ENCODE data around the gene NPC1.
"Not testable (repeated sequence)": the region's sequence is repeated elsewhere in the genome, so short reads cannot be mapped to it uniquely, and the experiment has no call there.

The NPC1 gene

GRCh38 chr18:23608211-23608610, 21.9 kb upstream of the NPC1 start:
- DNase-seq: no peak

DNA sequence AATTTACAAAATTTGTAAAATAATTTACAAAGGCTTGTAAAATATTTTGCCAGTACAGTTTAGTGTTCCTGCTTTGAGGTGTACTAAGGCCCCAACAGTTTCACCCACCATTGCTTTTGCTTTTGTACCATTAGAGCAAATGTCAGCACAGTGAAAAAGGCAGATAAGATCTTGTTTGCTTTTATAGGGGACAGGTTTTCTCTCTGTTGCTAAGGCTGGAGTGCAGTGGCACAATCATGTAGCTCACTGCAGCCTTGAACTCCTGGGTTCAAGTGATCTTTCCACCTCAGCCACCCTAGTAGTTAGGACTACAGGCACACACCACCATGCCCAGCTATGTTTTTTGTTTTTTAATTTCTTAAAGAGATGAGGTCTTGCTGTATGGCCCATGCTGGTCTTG, 19.6 kb upstream of the NPC1 start:
- no peak for DNase-seq

GRCh38 chr18:23599809-23600208, 13.5 kb upstream of the NPC1 start:
- DNase-seq: no peak

DNA sequence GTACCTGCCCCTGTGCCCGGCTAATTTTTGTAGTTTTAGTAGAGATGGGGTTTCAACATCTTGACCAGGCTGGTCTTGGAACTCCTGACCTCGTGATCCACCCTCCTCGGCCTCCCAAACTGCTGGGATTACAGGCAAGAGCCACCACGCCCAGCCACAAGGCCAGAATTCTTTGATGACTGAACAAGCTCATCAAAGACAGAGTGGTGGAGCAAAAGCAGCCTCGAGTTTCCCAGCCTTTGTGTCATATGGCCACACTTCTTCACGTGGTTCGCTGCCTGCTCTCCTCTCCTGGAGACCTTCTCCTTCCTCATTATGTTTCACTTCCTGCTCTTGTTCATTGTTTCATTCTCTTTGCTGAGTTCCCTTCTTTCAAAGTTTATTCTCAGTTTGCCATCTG, 9.9 kb upstream of the NPC1 start:
- no peak for DNase-seq

DNA sequence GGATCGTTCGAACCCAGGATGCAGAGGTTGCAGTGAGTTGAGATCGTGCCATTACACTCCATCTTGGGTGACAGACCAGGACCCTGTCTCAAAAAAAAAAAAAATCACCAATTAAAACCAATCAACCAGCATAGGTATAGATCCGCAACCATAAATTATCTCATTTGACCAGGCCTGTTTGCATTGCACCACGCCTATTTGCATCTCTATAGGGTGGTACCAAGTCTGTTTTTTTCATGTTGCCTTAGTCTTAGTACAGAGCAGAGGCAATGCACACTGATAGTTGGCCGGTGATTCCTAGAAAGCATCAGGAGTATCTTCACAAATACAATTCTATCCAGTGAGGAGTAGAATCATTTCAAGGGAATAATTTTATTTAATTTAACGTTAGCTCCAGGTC, 9.3 kb upstream of the NPC1 start:
- no peak for DNase-seq

DNA sequence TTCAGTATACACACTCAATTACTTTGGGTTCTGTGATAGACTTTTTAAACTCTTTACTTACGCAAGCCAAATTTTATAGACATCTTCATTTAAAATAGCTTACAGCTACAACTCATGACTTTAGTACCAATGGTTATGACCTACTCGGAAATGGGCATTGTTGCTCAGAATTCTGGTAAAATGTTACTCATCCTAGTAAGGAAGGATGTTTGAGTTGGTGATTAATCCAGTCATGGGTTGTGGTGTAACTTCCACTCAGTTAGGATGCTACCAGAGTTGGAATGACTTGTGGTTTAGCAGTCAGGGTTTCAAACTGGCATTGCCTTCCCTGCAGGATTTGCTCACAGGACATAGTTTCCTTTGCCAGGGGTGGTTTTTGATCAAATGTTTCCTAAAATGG, 7.4 kb upstream of the NPC1 start:
- no peak for DNase-seq

DNA sequence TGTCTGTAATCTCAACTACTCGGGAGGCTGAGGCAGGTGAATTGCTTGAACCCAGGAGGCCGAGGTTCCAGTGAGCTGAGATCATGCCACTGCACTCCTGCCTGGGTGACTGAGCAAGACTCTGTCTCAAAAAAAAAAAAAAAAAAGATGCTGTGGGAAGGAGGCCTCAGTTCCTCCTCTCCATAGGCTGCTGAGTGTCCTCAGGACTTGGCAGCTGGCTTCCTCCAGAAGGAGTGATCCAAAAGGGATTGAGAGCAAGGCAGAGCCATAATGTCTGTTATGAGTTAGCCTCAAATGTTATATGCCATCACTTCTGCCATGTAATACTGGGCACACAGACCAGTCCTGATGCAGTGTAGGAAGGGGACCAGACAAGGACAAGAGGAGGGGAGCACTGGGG, 6.6 kb upstream of the NPC1 start:
- DNase-seq: no peak

DNA sequence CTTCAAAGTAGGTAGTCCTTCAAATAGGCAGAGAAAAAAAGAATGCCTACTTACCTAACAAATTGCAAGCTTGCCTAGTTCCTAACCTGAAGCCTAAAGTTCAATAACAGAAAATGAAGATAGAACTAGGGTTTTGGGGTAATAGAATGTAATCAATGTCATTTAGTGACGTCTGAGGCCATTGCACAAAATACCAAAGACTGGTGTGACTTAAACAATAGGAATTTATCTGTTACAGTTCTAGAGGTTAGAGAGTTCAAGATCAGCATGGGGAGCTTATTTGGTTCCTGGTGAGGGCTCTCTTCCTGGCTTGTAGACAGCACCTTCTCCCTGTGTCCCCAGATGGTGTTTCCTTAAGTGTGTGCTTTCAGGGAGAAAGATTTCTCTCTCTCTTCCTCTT, 4.7 kb upstream of the NPC1 start:
- no peak for DNase-seq

- DNase-seq: no peak
These were observed 2.7 kb upstream of the NPC1 start for GRCh38 chr18:23588836-23589560.

DNA sequence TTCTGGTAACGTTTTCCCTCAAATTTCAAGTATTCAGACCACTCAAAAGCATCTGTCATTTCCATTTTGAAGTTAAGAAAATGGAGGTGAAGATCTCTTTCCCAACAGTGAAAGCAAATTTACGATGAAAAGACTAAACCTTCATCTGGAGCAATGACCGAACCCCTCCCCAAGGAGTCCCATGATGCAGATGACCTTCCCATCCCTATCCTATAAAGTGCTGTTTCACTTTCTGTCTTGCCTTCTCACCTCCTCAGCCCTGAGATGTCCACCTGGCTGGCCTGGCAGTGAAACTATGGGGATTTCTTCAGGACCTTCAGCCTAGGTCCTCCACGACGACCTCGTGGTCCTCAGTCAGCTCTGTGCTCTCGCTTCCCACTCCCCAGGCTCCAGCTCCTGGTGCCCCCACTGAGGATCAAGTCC, 925 bp upstream of the NPC1 start:
- no peak for DNase-seq

DNA sequence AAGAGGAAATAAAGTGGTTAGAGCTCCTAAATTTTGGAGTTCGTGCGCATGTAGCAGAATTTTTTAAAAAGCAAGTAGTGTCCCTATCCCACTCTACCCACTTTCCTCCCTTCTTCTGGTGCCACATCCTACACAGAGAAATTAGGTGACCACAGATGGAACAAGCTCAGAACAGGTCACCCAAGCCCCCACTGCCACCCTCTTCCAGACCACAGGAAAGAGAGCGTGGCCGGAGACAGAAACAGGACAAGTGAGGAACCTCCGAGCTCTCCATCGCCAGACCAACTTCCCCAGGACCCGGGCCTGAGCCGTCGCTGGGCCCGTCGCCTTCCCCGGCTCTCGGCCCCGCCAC, 433 bp downstream of the NPC1 start:
- DNase-seq: no peak

DNA sequence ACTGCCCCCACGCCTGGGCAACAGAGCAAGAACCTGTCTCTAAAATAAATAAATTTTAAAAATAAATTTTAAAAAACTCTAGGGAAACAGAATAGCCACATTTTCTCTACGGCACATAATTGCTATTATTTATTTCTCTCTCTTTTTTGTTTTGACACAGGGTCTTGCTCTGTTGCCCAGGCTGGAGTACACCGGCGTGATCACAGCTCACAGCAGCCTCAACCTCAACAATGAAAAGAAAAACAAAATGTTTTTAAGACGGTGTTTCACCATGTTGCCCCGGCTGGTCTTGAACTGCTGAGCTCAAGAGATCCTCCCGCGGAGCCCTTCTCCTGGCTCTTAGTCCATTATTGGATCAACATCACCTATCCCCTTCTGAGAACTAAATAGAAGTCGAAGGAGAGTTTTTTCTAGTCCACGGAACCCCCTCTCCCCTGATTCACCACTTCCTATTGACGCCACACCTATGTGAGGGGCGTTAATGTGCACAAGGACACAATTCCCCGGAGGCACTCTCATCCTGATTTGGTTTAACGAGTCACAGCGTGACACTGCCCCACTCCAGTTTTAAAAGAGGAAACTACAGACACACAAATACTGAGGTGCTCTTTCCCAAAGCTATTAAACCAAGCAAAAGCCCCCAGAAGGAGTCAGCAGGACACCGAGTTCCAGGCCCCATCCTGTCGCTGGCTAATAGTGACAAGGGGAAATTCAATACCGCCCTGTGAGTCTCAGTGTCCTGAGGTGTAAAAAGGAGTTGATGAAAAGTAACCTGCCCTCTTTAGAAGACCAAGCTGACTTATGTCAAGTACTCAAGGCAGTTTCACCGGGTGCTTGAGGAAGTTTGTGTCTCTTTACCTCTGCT, 1.1 kb downstream of the NPC1 start:
- no peak for DNase-seq

- no peak for DNase-seq
These were observed 2.0 kb downstream of the NPC1 start for GRCh38 chr18:23584019-23584983.

- no peak for DNase-seq
These were observed 3.0 kb downstream of the NPC1 start for GRCh38 chr18:23583071-23583865.

DNA sequence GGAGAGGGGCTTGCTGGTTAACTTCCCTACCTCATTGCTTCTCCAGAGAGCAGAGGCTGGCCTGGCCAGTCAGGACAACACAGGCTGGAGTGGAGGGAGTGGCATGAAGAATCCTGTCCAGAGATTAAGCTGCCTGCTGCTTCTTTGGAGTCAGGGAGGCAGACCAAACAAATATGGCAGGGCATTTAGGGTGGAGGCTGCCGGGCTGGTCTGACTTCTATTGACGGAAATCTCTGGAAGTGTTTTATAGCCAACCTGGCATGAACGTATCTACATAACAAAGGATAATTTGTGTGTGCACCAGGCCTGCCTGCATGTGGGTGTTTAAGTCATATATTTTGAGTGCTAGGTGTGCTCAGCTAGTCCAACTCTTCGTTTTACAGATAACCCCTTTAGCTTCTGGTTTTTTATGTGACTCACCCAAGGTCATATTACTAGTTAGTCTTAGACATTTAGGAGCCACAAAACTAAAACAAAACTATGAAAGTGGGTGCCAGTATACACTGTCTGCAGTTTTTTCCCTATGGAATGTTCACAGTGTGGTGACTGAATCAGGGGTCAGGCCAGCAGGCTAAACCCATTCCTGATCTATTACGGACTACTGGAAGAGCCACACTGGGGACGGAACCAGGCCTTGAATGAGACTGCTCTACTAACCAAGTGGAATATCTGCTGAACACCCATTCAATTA, 5.5 kb downstream of the NPC1 start:
- DNase-seq: no peak

DNA sequence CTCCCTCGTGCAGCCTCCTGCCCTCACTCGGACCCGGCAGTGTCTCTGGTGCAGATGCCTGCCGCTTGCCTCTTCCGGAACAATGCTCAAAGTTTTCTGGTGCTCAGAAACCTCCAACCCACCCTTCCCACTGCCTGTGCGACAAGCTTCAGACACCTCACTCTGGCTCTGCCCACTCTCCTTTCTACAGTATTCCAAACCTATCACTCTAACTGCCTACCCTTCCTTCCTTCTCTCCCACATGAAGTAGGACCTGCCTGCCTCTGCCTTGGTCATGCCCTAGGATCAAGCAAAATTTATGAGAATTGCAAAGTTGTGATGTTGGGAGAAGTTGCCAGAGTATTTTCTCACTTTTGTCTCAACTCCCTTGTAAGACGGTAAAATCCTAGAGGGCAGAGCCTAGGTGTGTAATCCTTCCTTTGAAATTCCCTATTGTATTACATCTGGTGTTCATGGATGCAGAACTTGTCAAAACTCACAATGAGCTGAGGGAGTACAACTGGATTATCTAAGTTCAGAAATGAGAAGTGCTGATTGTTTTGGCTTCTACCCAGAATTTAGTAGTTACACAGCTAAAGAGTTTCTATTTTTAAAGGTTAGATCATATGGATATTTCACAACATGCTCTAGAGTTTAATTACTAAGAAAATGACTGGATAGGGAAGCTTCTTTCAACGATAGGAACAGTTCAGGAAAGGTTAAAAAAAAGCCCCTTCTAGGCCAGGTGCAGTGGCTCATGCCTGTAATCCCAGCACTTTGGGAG, 7.2 kb downstream of the NPC1 start:
- no peak for DNase-seq

DNA sequence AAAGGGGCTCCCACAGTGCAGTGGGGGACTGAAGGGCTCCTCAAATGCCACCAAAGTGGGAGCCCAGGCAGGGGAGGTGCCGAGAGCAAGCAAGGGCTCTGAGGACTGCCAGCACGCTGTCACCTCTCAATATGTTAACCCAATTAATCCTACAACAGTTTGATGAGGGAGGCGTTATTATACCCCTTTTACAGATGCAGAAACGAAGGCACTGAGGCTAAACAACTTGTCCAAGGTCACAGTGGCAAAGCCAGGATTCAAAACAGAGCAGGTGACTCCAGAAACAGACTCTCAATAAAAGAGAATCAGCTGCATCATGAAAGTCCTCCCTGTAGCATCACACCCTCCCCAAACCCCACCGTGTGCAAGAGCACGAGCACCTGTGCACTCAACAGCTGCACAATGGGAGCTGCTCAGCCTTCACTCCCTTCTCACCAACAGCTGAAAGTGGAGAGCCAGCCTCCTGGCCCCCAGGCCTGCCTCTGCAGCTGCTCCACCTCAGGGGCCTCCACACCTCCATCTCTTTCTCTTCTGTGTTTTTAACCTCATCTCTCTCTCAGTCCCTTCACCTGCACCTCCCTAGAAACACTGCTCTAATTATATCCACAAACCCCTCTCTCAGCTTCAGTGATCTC, 8.1 kb downstream of the NPC1 start:
- DNase-seq: no peak

GRCh38 chr18:23577521-23577920, 8.8 kb downstream of the NPC1 start:
- not testable (repeated sequence) for DNase-seq

GRCh38 chr18:23575309-23575651, 11.0 kb downstream of the NPC1 start:
- DNase-seq: no peak

GRCh38 chr18:23574611-23575308, 11.5 kb downstream of the NPC1 start:
- DNase-seq: no peak
